Measurements from ENCODE around the gene DNTTIP2.
"Not testable (repeated sequence)": the region's sequence is repeated elsewhere in the genome, so short reads cannot be mapped to it uniquely, and the experiment has no call there.

DNTTIP2 gene, protein sequence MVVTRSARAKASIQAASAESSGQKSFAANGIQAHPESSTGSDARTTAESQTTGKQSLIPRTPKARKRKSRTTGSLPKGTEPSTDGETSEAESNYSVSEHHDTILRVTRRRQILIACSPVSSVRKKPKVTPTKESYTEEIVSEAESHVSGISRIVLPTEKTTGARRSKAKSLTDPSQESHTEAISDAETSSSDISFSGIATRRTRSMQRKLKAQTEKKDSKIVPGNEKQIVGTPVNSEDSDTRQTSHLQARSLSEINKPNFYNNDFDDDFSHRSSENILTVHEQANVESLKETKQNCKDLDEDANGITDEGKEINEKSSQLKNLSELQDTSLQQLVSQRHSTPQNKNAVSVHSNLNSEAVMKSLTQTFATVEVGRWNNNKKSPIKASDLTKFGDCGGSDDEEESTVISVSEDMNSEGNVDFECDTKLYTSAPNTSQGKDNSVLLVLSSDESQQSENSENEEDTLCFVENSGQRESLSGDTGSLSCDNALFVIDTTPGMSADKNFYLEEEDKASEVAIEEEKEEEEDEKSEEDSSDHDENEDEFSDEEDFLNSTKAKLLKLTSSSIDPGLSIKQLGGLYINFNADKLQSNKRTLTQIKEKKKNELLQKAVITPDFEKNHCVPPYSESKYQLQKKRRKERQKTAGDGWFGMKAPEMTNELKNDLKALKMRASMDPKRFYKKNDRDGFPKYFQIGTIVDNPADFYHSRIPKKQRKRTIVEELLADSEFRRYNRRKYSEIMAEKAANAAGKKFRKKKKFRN

GRCh38 chr1:93878889-93879586 is at the start of gene DNTTIP2:
DNTTIP2 (minus strand) TSS chr1:93879206; CDS start chr1:93879148, 58 bp downstream.
- DNase-seq = peak; percentile 83 to 89

DNA sequence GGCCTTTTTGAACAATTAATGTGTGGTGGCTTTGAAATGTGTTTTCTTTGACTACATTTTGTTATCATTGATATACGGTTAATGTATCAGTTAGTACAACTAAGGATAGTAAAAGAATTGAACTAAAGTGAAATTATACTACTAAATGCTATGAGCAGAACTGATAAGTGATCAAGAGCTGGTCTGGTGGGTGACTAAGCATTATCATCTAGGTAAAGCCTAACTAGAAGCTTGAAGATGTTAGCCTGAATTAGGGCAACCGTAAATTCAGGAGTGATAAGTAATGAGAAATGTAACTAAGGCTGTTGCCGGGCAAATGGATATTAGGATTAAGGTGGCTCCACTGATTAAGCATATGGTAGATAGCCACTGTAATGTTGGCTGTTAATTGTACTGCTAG is 46.2 kb upstream of the DNTTIP2 start:
- DNase-seq = no peak

DNA sequence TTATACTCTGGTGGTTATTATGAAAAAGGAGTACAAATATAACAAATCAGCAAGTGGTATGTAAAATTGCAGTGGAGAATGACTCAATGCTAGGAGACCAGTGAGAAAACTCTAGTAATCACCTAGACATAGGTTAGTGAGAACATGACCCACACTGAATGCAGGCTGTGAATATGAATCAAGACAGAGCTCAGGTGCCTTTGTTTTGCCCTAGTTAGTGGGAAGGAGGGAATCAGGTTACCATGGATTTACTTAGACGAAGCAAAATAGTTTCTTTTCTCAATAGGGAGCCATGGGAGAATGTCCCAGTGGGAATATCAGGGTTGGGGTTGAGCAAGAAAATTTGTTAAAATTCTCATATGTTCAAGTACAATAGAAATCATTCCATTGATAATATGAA is 40.8 kb upstream of the DNTTIP2 start:
- no peak for DNase-seq

DNA sequence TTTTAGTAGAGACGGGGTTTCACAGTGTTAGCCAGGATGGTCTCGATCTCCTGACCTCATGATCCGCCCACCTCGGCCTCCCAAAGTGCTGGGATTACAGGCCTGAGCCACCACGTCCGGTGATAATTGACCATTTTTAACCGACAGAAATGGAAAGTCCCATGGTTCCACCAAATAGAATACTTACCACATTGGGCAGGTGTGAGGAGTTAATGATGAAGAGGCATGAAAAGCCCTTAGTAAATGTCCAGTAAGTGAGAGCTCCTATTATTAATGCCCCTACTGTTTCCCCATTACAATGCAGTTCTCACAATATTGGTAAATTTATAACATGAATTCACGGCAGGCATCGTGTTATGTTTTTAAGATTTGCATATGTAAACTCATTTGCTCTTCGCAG is 38.3 kb upstream of the DNTTIP2 start:
- no peak for DNase-seq

DNA sequence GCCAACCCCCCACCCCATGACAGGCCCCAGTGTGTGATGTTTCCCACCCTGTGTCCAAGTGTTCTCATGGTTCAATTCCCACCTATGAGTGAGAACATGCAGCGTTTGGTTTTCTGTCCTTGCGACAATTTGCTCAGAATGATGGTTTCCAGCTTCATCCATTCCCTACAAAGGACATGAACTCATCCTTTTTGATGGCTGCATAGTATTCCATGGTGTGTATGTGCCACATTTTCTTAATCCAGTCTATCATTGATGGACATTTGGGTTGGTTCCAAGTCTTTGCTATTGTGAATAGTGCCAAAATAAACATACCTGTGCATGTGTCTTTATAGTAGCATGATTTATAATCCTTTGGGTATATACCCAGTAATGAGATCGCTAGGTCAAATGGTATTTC is 31.9 kb upstream of the DNTTIP2 start:
- not testable (repeated sequence) for DNase-seq

- no peak for DNase-seq
These were observed 31.3 kb upstream of the DNTTIP2 start for GRCh38 chr1:93910305-93910704.

GRCh38 chr1:93909146-93910050 is 30.4 kb upstream of the DNTTIP2 start, which contains the start of gene GCLM:
GCLM (minus strand) TSS chr1:93909430; CDS start chr1:93909163, 267 bp downstream.
- DNase-seq = peak; percentile 72 to 87

DNA sequence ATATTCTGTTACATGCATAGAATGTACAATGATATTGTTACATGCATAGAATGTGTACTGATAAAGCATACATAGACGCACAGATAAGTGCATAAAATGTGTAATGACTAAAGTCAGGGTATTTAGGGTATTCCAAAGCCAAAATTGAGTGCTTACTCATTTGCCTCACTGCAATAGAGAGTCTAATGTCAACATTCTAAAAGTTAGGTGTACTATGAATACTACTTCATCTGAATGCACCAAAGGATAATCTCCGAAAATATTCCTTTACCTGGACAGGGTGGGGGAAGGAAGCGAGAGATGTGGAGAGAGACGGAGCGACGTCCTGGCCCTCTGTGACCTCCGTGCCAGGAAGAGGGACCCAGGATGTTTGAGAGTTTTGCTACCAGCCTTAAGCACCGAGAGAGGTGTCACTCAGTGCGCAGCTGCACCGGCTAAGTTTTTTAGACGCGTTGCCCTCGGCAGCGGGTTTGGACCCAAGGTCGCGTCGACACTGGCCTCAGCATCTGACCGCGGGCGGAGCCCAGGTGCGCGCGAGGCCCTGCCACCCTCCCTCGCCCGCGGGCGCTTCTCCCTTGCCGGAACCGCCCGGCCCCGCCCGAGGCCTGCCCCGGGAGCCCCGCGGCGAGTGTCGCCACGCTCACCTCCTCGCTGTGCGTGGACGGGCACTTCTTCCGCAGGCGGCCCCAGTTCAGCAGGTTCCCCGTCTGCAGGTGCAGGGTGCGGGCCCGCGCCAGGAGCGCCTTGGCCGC is 29.6 kb upstream of the DNTTIP2 start:
- DNase-seq = no peak

DNA sequence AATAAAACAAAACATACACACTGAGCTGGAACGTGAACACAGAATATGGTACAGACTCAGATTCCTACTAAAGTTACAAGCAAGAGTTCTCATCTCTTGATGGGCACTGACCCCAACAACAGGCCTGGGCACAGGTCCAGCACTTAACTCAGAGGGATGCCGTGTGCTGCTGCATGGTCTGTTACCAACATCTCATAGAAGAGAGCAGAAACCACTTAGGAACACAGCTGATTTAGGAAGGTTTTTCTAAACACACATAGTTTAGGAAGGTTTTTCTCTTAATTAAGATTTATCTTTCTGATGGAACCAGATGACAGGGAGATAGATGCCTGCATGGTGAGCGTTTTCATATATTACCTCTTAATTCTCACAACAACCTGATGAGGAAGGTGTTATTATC is 28.7 kb upstream of the DNTTIP2 start:
- no peak for DNase-seq

- no peak for DNase-seq
These were observed 27.5 kb upstream of the DNTTIP2 start for GRCh38 chr1:93906480-93906879.

DNA sequence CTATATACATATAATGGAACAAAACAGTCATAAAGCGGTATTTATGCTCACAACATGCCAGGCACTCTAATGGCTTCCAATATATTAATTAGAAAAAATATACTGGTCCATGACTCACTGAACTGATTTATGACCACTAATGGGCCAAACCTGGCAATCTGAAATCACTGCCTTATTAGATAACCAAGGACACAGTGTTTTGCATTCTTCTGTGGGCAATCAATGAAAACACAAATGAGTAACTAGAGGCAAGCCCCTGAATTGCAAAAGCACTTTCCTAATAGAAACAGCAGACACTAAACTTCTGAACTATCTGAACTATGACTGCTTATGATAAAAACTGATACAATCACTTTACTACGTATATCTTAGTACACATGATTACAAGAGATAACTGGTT is 26.7 kb upstream of the DNTTIP2 start:
- DNase-seq = no peak

- DNase-seq = no peak
These were observed 26.0 kb upstream of the DNTTIP2 start for GRCh38 chr1:93905051-93905450.

DNA sequence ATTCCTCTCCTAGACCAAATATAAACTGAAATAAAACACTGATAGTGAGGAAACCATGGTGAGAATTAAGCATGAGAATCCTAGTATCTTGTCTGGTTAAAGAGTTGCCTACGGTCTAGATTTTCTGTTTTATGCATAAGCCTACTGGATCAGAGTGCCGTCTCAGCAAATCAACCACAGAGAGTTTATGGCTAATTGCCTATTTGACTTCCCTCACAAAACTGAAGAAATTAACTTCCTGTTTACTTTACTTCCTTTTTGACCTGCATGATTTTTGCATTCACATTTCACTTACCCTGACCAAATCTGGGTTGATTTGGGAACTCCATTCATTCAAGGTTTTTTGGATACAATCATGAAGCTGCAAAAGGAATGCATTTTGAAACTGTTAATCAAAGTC is 25.2 kb upstream of the DNTTIP2 start:
- no peak for DNase-seq

DNA sequence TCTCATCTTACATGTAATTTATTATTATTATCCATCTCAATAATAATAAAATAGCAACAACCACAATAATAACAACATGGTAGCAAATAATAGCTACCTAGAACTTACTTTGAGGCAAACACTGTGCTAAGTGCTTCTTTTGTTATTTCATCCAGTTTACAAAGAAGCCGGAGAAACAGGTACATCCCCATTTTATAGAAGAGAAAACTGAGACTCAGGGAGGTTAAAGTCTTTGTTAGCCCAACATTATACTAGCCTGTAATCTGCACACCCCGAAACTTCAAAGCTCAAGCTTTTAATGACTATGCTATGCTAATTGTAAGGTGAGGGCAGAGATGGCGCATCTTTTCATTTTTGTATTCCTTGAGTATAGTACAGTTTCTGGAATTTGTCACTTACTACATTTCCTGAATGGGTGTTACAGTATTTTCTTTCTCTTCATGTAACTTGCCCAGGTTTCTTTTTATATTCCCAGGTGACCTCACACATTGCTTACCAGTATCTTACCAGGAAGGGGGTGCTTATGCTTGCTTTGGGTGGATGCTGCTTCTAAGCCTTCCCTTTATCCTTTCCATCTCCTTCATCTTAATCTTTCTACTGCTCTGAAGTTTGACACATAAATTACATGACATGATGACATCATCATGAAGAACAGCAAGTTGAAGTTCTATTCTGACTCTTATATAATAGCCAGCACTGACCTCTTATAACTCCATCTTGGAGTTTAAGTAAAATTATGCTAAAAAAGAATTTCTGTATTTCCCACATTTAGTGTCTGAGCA is 21.9 kb upstream of the DNTTIP2 start:
- no peak for DNase-seq

- DNase-seq = no peak
These were observed 20.7 kb upstream of the DNTTIP2 start for GRCh38 chr1:93899543-93900207.

DNA sequence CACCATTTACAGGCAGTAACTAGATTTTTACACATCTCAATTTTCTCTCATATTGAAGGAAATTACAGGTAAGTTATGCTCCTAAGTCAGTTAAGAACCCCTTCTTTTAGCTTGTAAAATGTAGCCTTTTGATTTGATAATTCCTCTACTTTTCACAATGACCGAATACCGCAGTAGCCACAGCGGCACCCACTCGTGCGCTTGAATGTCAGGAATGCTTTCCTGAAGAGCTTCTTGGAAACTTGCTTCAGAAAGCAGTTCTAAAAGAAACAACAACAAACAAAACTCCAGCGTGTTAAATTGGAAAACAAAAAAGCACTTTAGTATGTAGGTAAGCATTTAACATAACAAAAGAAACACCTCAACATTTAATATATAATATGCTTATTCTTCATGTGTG is 9.9 kb upstream of the DNTTIP2 start:
- no peak for DNase-seq

DNA sequence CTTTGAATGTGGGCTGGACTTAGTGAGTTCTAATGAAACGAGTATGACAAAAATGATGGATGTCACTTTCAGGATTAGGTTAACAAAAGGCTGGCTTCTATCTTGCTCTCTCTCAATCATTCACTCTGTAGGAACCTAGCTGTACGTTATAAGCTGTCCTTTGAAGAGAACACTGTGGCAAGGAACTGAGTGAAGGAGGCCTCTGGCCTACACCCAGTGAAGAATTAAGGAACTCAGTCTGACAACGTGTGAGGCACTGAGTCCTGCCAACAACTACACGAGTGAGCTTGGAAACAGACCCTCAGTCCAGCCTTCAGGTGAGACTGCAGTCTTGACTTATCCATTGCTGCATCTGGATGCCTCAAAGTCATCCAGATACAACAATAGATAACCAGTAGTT is 3.3 kb upstream of the DNTTIP2 start:
- no peak for DNase-seq

DNA sequence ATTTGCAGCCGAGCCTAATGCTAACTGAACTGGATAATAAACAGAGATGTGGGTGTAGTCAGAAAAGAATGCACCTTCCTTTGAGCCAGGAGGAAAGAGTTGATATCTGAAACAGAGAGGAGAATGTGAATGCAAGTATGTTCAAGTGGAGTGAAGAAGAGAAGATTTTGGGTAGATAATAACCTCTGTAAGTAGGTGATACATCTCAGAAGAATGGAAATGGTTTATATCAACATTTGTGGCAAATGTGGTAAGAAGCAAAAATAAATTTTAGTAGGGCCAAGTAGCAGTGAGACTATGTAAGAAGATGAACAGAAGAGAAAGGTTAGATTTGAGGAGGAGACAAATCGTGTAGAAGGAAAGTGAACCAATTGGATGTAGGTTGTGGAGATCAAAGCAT is 1.7 kb upstream of the DNTTIP2 start:
- no peak for DNase-seq

DNA sequence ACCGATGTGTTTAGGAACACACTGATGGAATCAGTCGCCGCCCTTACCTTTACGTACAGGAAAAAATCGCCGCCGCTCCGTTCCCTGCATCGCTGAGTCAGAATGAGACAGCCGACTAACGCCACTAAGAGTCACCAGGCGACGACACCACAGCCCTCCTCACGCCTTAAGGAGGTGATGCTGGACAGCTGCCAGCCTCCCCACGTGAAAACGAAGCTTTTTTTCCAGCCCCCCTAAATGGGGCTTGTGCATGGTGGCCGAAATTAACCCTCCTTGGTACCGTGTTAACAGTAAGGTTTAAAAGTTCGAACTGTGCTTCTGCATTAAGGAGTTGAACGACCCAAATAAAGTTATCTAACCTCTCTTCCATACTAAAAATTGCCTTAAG is 511 bp downstream of the DNTTIP2 start:
- DNase-seq = no peak

GRCh38 chr1:93877529-93877928 is 1.5 kb downstream of the DNTTIP2 start:
- DNase-seq = no peak
